Gastrocnemius medialis (tissue), 4 donors: ENCODE measurements around the gene KATNAL2. TPM values are rescaled to one million over a fixed set of nuclear protein-coding genes. Genes with fewer than 3 reads are reported as not detected.
A peak's percentile ranks its signal among the peaks of the same experiment; 100 is the strongest.
"Not testable (repeated sequence)": the region's sequence is repeated elsewhere in the genome, so short reads cannot be mapped to it uniquely, and the experiment has no call there.

ENCODE experiments used
- ATAC-seq, 2 donors: fragments of 150-250 bp; one replicate each; pipeline ENCODE4 v1.9.1; 2016
- DNase-seq, 2 donors: peaks; one replicate each; pipeline ENCODE4 v3.0.0-alpha.2; 2019
- H3K27ac ChIP-seq, 4 donors: fragments of 200-600 bp; sonication (generic); 1 replicate in 1 of 4; 2 replicates in 3 of 4; pipeline ENCODE4 v1.5.1; 2016 to 2018; ENCODE audit warnings: mild to moderate bottlenecking in 2 of 4, moderate library complexity in 1 of 4
- H3K27me3 ChIP-seq, 3 donors: fragments of 200-600 bp; sonication (generic) in 2 of 3; 1 replicate in 1 of 3; 2 replicates in 2 of 3; pipeline versions ENCODE4 v1.5.1 to v1.6.0; 2016 to 2019; ENCODE audit warnings: mild to moderate bottlenecking in 1 of 3, moderate library complexity in 1 of 3
- H3K36me3 ChIP-seq, 2 donors: fragments of 200-600 bp; sonication (generic) in 1 of 2; one replicate each; pipeline ENCODE4 v1.5.1; 2017 to 2018
- H3K4me1 ChIP-seq, 2 donors: fragments of 200-600 bp; sonication (generic) in 1 of 2; one replicate each; pipeline ENCODE4 v1.5.1; 2016 to 2017; ENCODE audit warnings: mild to moderate bottlenecking in 2 of 2
- H3K4me3 ChIP-seq, 4 donors: fragments of 200-600 bp; sonication (generic) in 3 of 4; 1 replicate in 1 of 4; 2 replicates in 3 of 4; pipeline ENCODE4 v1.5.1; 2016 to 2019; ENCODE audit warnings: mild to moderate bottlenecking in 2 of 4
- H3K9me3 ChIP-seq, 3 donors: fragments of 200-600 bp; sonication (generic) in 2 of 3; 1 replicate in 1 of 3; 2 replicates in 2 of 3; pipeline ENCODE4 v1.5.1; 2016 to 2019
- POLR2A ChIP-seq, 2 donors: fragments of 450-650 bp; IDR thresholded peaks; one replicate each; pipeline ENCODE4 v1.6.1; 2017; ENCODE audit warnings: antibody characterized with exemption in 2 of 2, mild to moderate bottlenecking in 2 of 2, moderate library complexity in 2 of 2
- in situ Hi-C, 4 donors: fragments of 200-750 bp; cut with MboI; loops; one replicate each; pipeline versions ENCODE4 v1.15.0 to v1.8.0; 2017; ENCODE audit warnings: low sequenced_read_pairs in 4 of 4
- intact Hi-C: fragments of 100-400 bp; cut with DNase I; formaldehyde crosslinking; loops from one replicate; pipeline ENCODE4 v1.15.1; 2023; ENCODE audit warnings: low total_unique reads
- total RNA-seq, 4 donors: library from RNA; depleted of rRNA; stranded (reverse); fragments of >200 nt; gene quantifications; one replicate each; pipeline versions ENCODE4 v1.1.0 to v1.2.3, GENCODE V29; 2016
- TF ChIP-seq, protein P1 (sequence below), 5 experiments: fragments of 450-650 bp in 3 of 5; fragments of 200-600 bp in 2 of 5; sonication (generic) in 2 of 5; IDR thresholded peaks in 4 of 5; conservative IDR thresholded peaks in 1 of 5; 1 replicate in 4 of 5; 2 replicates in 1 of 5; pipeline ENCODE4 v1.5.1; 2016 to 2019; ENCODE audit warnings: antibody characterized with exemption in 5 of 5, mild to moderate bottlenecking in 3 of 5, moderate library complexity in 3 of 5

The KATNAL2 gene
- total RNA-seq, 4 donors from 2014 or later, result 0.27 to 2.7 (median 0.52) TPM; not detected in 1

DNA sequence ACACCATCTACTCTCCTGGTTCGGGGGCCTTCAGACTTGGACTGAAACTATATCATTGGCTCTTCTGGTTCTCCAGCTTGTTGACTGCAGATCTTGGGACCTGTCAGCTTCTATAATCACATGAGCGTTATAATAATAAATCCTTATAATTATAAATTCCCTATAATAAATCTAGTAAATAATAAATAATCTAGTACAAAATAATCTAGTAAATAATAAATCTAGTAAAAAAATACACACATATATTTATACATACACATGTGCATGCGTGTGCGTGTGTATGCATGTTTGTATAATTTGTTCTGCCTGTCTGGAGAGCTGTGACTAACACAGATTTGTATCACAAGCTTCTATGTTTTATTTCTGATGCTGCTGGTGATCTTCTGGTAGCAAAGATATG lies 40.8 kb downstream of the KATNAL2 start:
- TF ChIP-seq, protein P1, sequence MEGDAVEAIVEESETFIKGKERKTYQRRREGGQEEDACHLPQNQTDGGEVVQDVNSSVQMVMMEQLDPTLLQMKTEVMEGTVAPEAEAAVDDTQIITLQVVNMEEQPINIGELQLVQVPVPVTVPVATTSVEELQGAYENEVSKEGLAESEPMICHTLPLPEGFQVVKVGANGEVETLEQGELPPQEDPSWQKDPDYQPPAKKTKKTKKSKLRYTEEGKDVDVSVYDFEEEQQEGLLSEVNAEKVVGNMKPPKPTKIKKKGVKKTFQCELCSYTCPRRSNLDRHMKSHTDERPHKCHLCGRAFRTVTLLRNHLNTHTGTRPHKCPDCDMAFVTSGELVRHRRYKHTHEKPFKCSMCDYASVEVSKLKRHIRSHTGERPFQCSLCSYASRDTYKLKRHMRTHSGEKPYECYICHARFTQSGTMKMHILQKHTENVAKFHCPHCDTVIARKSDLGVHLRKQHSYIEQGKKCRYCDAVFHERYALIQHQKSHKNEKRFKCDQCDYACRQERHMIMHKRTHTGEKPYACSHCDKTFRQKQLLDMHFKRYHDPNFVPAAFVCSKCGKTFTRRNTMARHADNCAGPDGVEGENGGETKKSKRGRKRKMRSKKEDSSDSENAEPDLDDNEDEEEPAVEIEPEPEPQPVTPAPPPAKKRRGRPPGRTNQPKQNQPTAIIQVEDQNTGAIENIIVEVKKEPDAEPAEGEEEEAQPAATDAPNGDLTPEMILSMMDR (IDR thresholded peaks at IDR 0.05 in 4 of 5, conservative IDR thresholded peaks at IDR 0.05 in 1 of 5), result no peak
- no peak for TF ChIP-seq POLR2A (IDR thresholded peaks at IDR 0.05)
- ATAC-seq, result no peak
- in situ Hi-C loops, result no loop called here
- H3K9me3 ChIP-seq, result no peaks in the 10 kb centered on the region
- DNase-seq, result no peak
- no peak overlapping the region for H3K27ac ChIP-seq
- no peaks in the 10 kb centered on the region for H3K36me3 ChIP-seq
- intact Hi-C loops, result no loop called here
- H3K4me1 ChIP-seq, result no peaks in the 10 kb centered on the region
- H3K27me3 ChIP-seq, result no peaks in the 10 kb centered on the region
- no peak overlapping the region for H3K4me3 ChIP-seq

DNA sequence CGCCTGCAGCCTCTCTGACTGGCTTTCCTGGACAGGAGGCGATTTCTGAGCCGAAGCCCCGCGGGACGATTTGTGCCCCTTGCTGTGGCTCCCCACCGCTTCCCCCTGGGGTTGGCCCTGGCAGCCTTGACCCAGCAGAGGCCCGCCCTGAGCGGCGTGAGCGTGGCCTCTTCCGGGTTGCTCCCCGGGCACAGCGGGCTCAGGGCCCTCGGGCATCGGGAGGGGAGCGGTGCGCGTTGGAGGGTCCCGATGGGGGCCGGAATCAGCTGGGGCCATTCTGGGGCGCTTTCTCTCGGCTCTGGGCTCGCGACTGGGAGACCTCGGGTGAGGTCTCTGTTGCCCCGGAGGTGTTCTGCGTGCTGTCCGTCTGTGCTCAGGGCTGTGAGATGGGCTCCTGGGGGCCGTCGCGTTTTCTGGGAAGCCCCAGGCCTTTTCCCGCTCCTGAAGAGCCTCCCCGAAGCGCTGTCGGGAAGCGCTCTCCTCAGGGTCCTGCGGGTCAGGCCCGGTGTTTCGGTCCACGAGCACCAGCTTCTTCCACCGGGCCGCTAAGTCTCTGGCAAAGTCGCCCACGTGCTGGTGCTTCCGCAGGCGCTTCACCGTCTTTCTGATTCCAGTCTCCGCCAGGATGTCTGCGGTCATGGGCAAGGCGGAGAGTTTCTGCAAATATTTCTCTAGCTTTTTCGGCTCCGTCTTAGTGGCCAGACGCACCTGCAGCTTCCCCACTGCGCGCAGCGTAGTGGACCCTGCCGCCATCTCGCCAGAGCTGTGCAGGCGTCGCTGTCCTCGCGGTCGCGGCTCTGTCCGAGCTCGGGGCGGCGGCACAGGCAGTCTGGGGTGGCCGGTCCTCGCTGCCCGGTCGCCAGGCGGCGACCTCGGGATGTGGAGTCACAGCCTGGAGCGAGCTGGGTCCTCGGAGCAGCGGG lies 46.5 kb downstream of the KATNAL2 start:
- H3K4me3 ChIP-seq, H3K4me1 ChIP-seq, DNase-seq, H3K27ac ChIP-seq, in situ Hi-C loops, H3K9me3 ChIP-seq, H3K36me3 ChIP-seq, H3K27me3 ChIP-seq, intact Hi-C loops: not testable (repeated sequence)
- peak in 1 of 2 donors; percentile 31 for ATAC-seq

- ATAC-seq, intact Hi-C loops, H3K4me3 ChIP-seq, H3K36me3 ChIP-seq, H3K4me1 ChIP-seq, H3K9me3 ChIP-seq, H3K27ac ChIP-seq, H3K27me3 ChIP-seq, in situ Hi-C loops, DNase-seq: not testable (repeated sequence)
Measured at GRCh38 chr18:46964579-46965293, 47.3 kb downstream of the KATNAL2 start.

DNA sequence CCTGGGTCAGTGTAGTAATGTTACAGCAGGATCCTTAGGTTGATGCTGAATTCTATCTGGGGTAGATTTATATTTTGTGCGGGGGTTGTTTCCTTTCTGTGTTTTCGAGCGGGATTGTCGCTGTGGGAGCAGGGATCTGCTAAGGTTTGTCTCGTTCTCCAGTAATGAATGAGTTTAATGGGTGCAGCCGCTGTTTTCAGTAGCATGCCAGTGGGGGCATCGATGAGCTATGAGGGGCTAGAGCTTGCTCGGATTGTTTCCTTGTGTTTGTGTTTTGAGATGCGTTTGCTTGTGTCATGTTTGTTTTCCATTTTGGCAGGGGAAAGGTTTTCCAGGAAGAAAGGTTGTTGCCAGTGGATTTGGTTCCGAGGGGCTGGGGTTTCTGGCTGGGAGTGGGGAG lies 48.9 kb downstream of the KATNAL2 start:
- in situ Hi-C loops, H3K9me3 ChIP-seq, H3K36me3 ChIP-seq, H3K27ac ChIP-seq, intact Hi-C loops, DNase-seq, ATAC-seq, H3K27me3 ChIP-seq, H3K4me3 ChIP-seq, H3K4me1 ChIP-seq: not testable (repeated sequence)

GRCh38 chr18:46969551-46969950 lies 52.1 kb downstream of the KATNAL2 start:
- intact Hi-C loops, result not testable (repeated sequence)

DNA sequence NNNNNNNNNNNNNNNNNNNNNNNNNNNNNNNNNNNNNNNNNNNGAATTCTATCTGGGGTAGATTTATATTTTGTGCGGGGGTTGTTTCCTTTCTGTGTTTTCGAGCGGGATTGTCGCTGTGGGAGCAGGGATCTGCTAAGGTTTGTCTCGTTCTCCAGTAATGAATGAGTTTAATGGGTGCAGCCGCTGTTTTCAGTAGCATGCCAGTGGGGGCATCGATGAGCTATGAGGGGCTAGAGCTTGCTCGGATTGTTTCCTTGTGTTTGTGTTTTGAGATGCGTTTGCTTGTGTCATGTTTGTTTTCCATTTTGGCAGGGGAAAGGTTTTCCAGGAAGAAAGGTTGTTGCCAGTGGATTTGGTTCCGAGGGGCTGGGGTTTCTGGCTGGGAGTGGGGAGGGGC lies 102.5 kb downstream of the KATNAL2 start:
- in situ Hi-C loops, intact Hi-C loops, ATAC-seq, H3K36me3 ChIP-seq, H3K27ac ChIP-seq, H3K27me3 ChIP-seq, H3K9me3 ChIP-seq, H3K4me1 ChIP-seq, H3K4me3 ChIP-seq, DNase-seq: not testable (repeated sequence)

More at GRCh38 chr18:46969551-46969950, 52.1 kb downstream of the KATNAL2 start:
- H3K27ac ChIP-seq, H3K9me3 ChIP-seq, DNase-seq, H3K27me3 ChIP-seq, in situ Hi-C loops, H3K4me3 ChIP-seq, H3K4me1 ChIP-seq, H3K36me3 ChIP-seq, ATAC-seq: not testable (repeated sequence)

GRCh38 chr18:47020757-47021156 lies 103.4 kb downstream of the KATNAL2 start:
- H3K27me3 ChIP-seq, H3K9me3 ChIP-seq, H3K36me3 ChIP-seq, DNase-seq, H3K4me1 ChIP-seq, H3K4me3 ChIP-seq, intact Hi-C loops, in situ Hi-C loops, H3K27ac ChIP-seq, ATAC-seq: not testable (repeated sequence)

GRCh38 chr18:47022821-47023220 lies 105.4 kb downstream of the KATNAL2 start:
- H3K4me3 ChIP-seq, H3K4me1 ChIP-seq, ATAC-seq, H3K27me3 ChIP-seq, intact Hi-C loops, H3K27ac ChIP-seq, in situ Hi-C loops, H3K9me3 ChIP-seq, DNase-seq, H3K36me3 ChIP-seq: not testable (repeated sequence)

DNA sequence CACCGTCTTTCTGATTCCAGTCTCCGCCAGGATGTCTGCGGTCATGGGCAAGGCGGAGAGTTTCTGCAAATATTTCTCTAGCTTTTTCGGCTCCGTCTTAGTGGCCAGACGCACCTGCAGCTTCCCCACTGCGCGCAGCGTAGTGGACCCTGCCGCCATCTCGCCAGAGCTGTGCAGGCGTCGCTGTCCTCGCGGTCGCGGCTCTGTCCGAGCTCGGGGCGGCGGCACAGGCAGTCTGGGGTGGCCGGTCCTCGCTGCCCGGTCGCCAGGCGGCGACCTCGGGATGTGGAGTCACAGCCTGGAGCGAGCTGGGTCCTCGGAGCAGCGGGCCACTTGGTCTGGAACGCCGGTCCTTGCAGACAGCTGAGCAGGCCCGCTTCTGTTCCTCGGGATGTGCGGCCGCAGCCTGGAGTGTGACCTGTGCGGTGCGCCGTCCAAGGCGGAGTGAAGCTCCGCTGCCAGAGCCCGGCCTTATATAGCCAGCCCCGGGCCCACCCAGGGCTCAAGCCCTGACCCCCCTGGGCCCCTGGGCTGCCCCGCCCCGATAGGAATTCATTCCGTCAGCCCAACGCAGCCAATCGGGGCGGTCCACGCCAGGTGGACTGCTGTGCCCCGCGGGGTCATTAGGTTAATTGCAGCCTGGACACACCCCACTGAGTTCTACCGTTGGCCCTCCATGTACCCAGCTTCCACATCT lies 106.5 kb downstream of the KATNAL2 start:
- H3K4me1 ChIP-seq, ATAC-seq, H3K36me3 ChIP-seq, H3K27ac ChIP-seq, intact Hi-C loops, H3K9me3 ChIP-seq, H3K27me3 ChIP-seq, H3K4me3 ChIP-seq, in situ Hi-C loops, DNase-seq: not testable (repeated sequence)

- DNase-seq, H3K27ac ChIP-seq, H3K36me3 ChIP-seq, H3K9me3 ChIP-seq, H3K4me1 ChIP-seq, H3K27me3 ChIP-seq, intact Hi-C loops, in situ Hi-C loops, H3K4me3 ChIP-seq: not testable (repeated sequence)
- ATAC-seq, result peak; percentile 6 to 10
Measured at GRCh38 chr18:47025557-47026174, 108.3 kb downstream of the KATNAL2 start.
